ENCODE data around the gene ALG5. TPM values are rescaled to one million over a fixed set of nuclear protein-coding genes. Genes with fewer than 3 reads are reported as not detected.

The ALG5 gene
- total and polyA plus RNA-seq, 2 of the 4 experiments (the other 2 are of a cell fraction): 19.4 to 21.9 TPM

DNA sequence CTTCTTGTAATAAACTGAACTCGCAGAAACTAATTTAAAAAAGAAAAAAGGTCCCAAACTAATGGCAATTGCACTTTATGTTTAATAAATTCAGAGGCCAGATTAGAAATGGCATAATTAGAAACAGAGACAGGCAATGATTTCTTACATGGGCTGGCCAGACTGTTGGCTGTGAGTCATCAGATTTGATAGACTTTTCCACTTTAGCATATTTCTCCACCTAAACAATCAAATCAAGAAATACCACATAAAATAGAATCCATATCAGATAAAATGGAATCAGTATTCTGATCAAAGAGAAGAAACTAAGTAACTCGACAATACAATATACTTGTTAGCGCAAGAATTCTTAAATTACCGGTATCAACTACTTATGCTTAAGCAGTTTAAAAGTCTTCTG, 30.5 kb upstream of the ALG5 start:
- Histone ChIP-seq H3K36me3 (ENCODE audit: control insufficient read depth, insufficient read depth, low read length) (peaks cover 34% of the 10 kb centered on the region), H4K91ac (ENCODE audit: insufficient read depth, low read depth, low read length) (no peak overlapping the region), H2AK9ac (replicated peaks; ENCODE audit: low read depth, low read length, poor library complexity) (no peak overlapping the region), H3K56ac (ENCODE audit: extremely low read depth, insufficient read depth, low read length) (no peak overlapping the region), H3K9me1 (ENCODE audit: insufficient read depth, low read length) (no peaks in the 10 kb centered on the region; the same call in 1 of the 2 replicates), H3K4me3 (ENCODE audit: insufficient read depth, low read depth, low read length) (no peak overlapping the region), H4K8ac (ENCODE audit: low read depth in 2 of 2, low read length in 2 of 2) (no peak overlapping the region), H2AK5ac (ENCODE audit: low read depth, low read length) (no peak overlapping the region), H3K4ac (ENCODE audit: low read depth, low read length) (no peak overlapping the region), H2AFZ (replicated peaks; ENCODE audit: low read length, poor library complexity) (no peak overlapping the region), H4K20me1 (ENCODE audit: insufficient read depth, low read length) (no peaks in the 10 kb centered on the region; the same call in 1 of the 2 replicates), H3K4me2 (ENCODE audit: low read depth, low read length) (no peak overlapping the region), H2BK15ac (ENCODE audit: low read depth, low read length) (no peak overlapping the region), H3K23ac (ENCODE audit: low read depth, low read length) (no peak overlapping the region), H2BK5ac (ENCODE audit: low read depth, low read length, poor library complexity, severe bottlenecking) (no peak overlapping the region), H3K9me3 (ENCODE audit: control insufficient read depth, insufficient read depth, low read length) (no peaks in the 10 kb centered on the region), H3K9ac (ENCODE audit: low read depth, low read length) (no peak overlapping the region), H2BK20ac (ENCODE audit: low read depth, low read length) (no peak overlapping the region), H3K27ac (ENCODE audit: insufficient read depth, low read length) (no peak overlapping the region), H3K79me1 (ENCODE audit: low read depth in 1 of 2, low read length in 2 of 2) (peaks cover 8% of the 10 kb centered on the region in 2 experiments), H2BK120ac (ENCODE audit: low read depth, low read length) (no peak overlapping the region), H3K18ac (ENCODE audit: low read depth, low read length) (no peak overlapping the region), H4K5ac (ENCODE audit: low read depth, low read length) (no peak overlapping the region), H3K14ac (replicated peaks; ENCODE audit: low read depth, low read length) (no peak overlapping the region), H3K27me3 (ENCODE audit: control insufficient read depth, insufficient read depth, low read length) (no peaks in the 10 kb centered on the region), H3K4me1 (ENCODE audit: control insufficient read depth, insufficient read depth, low read length) (no peaks in the 10 kb centered on the region)
- TF ChIP-seq NFE2L2 (IDR thresholded peaks at IDR 0.05; ENCODE audit: low read depth, low read length): no peak
- no peak for TF ChIP-seq CEBPB (IDR thresholded peaks at IDR 0.05; ENCODE audit: low read depth, low read length)
- no peak for TF ChIP-seq POLR2A (IDR thresholded peaks at IDR 0.05; ENCODE audit: low read depth, low read length)
- TF ChIP-seq MXI1 (IDR thresholded peaks at IDR 0.05; ENCODE audit: borderline replicate concordance, low read depth, low read length): no peak
- TF ChIP-seq CHD1 (IDR thresholded peaks at IDR 0.05; ENCODE audit: low read depth, low read length): no peak
- TF ChIP-seq RAD21 (IDR thresholded peaks at IDR 0.05; ENCODE audit: low read length): no peak
- TF ChIP-seq RFX5 (IDR thresholded peaks at IDR 0.05; ENCODE audit: low read depth, low read length): no peak
- no peak for TF ChIP-seq RCOR1 (IDR thresholded peaks at IDR 0.05; ENCODE audit: insufficient replicate concordance, low read length)
- no peak for TF ChIP-seq FOS (IDR thresholded peaks at IDR 0.05; ENCODE audit: low read depth, low read length)
- TF ChIP-seq MAFK (IDR thresholded peaks at IDR 0.05; ENCODE audit: low read depth, low read length): no peak
- TF ChIP-seq BHLHE40 (IDR thresholded peaks at IDR 0.05; ENCODE audit: low read depth, low read length): no peak
- TF ChIP-seq, protein P1, sequence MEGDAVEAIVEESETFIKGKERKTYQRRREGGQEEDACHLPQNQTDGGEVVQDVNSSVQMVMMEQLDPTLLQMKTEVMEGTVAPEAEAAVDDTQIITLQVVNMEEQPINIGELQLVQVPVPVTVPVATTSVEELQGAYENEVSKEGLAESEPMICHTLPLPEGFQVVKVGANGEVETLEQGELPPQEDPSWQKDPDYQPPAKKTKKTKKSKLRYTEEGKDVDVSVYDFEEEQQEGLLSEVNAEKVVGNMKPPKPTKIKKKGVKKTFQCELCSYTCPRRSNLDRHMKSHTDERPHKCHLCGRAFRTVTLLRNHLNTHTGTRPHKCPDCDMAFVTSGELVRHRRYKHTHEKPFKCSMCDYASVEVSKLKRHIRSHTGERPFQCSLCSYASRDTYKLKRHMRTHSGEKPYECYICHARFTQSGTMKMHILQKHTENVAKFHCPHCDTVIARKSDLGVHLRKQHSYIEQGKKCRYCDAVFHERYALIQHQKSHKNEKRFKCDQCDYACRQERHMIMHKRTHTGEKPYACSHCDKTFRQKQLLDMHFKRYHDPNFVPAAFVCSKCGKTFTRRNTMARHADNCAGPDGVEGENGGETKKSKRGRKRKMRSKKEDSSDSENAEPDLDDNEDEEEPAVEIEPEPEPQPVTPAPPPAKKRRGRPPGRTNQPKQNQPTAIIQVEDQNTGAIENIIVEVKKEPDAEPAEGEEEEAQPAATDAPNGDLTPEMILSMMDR (conservative IDR thresholded peaks at IDR 0.05; ENCODE audit: low read depth, low read length): no peak
- no peak for TF ChIP-seq MAZ (IDR thresholded peaks at IDR 0.05; ENCODE audit: borderline replicate concordance, low read depth, low read length)
- TF ChIP-seq, protein P2, sequence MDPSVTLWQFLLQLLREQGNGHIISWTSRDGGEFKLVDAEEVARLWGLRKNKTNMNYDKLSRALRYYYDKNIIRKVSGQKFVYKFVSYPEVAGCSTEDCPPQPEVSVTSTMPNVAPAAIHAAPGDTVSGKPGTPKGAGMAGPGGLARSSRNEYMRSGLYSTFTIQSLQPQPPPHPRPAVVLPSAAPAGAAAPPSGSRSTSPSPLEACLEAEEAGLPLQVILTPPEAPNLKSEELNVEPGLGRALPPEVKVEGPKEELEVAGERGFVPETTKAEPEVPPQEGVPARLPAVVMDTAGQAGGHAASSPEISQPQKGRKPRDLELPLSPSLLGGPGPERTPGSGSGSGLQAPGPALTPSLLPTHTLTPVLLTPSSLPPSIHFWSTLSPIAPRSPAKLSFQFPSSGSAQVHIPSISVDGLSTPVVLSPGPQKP (IDR thresholded peaks at IDR 0.05; ENCODE audit: borderline replicate concordance, low read depth, low read length): no peak
- DNase-seq (peak; percentile 45), ATAC-seq (ENCODE audit: low read depth) (0 out of 2 replicates have a peak, but pooled peaks have one; percentile 29)
- CTCF ChIA-PET: interaction anchor here (0.7 kb wide), 1 partner anchor 15 kb away, joined by 3 read pairs; no protein-coding TSS in a partner anchor
- dilution Hi-C loops (cut with HindIII; ENCODE audit: low sequenced_read_pairs, unreplicated experiment) (no loop called here), in situ Hi-C loops (cut with MboI; ENCODE audit: low sequenced_read_pairs) (loop anchor here (25.0 kb wide), 1 partner anchor 1333 kb away; no protein-coding TSS in a partner anchor), intact Hi-C loops (cut with micrococcal nuclease) (no loop called here)
- BruUV-seq (replicated peaks): no TSS peak
- no CpG with 5 or more reads among the region's 4 CpGs for WGBS, 2 experiments (ENCODE audit: extremely low coverage in 2 of 2, insufficient read length in 1 of 2)
- POLR2A ChIA-PET (ENCODE audit: unreplicated experiment): no interaction called here

All from IMR-90 (cell line).